Measurements from ENCODE around the gene KIF16B. TPM values are rescaled to one million over a fixed set of nuclear protein-coding genes. Genes with fewer than 3 reads are reported as not detected.

Gene KIF16B
- total RNA-seq, 1 experiment from 2014 or later, result 4.6 TPM

- Histone ChIP-seq H3K27me3 (replicated peaks; ENCODE audit: insufficient read depth, low read depth, low read length, poor library complexity) (peaks cover 25% of the 10 kb centered on the region), H3K4me3 (ENCODE audit: low read depth, low read length, poor library complexity, severe bottlenecking) (no peak overlapping the region), H3K4me1 (ENCODE audit: insufficient read depth, low read length, poor library complexity, severe bottlenecking) (no peaks in the 10 kb centered on the region), H3K27ac (ENCODE audit: low read depth, low read length, poor library complexity, severe bottlenecking) (no peak overlapping the region), H3K9me3 (ENCODE audit: low read depth, low read length, poor library complexity, severe bottlenecking) (no peaks in the 10 kb centered on the region), H3K36me3 (ENCODE audit: insufficient read depth, low read length, poor library complexity, severe bottlenecking) (no peaks in the 10 kb centered on the region)
- intact Hi-C loops (cut with micrococcal nuclease; ENCODE audit: unreplicated experiment), result no loop called here
- no TSS peak for BruUV-seq (replicated peaks)
- ChIA-PET POLR2A (ENCODE audit: low non-redundant PET) (no interaction called here), CTCF (no interaction called here)
- no peak for DNase-seq (ENCODE audit: low spot score)
- TF ChIP-seq EZH2 (IDR thresholded peaks at IDR 0.05; ENCODE audit: borderline replicate concordance, low read depth, low read length, poor library complexity, severe bottlenecking) (no peak), CTCF (conservative IDR thresholded peaks at IDR 0.05; ENCODE audit: low read depth, low read length) (no peak)
Observed at GRCh38 chr20:16589623-16590022, 16.4 kb upstream of the KIF16B start.

GRCh38 chr20:16588241-16588640 is 15.0 kb upstream of the KIF16B start:
- POLR2A ChIA-PET (ENCODE audit: low non-redundant PET), result no interaction called here
- CTCF ChIA-PET, result no interaction called here

GRCh38 chr20:16587066-16587465 is 13.8 kb upstream of the KIF16B start:
- Histone ChIP-seq H3K36me3 (ENCODE audit: insufficient read depth, low read length, poor library complexity, severe bottlenecking) (no peaks in the 10 kb centered on the region), H3K27ac (ENCODE audit: low read depth, low read length, poor library complexity, severe bottlenecking) (no peak overlapping the region), H3K9me3 (ENCODE audit: low read depth, low read length, poor library complexity, severe bottlenecking) (no peaks in the 10 kb centered on the region), H3K27me3 (replicated peaks; ENCODE audit: insufficient read depth, low read depth, low read length, poor library complexity) (peaks cover 12% of the 10 kb centered on the region), H3K4me3 (ENCODE audit: low read depth, low read length, poor library complexity, severe bottlenecking) (no peak overlapping the region), H3K4me1 (ENCODE audit: insufficient read depth, low read length, poor library complexity, severe bottlenecking) (no peaks in the 10 kb centered on the region)
- TF ChIP-seq CTCF (conservative IDR thresholded peaks at IDR 0.05; ENCODE audit: low read depth, low read length) (no peak), EZH2 (IDR thresholded peaks at IDR 0.05; ENCODE audit: borderline replicate concordance, low read depth, low read length, poor library complexity, severe bottlenecking) (no peak)
- no peak for DNase-seq (ENCODE audit: low spot score)
- no TSS peak for BruUV-seq (replicated peaks)
- ChIA-PET POLR2A (ENCODE audit: low non-redundant PET) (no interaction called here), CTCF (no interaction called here)
- intact Hi-C loops (cut with micrococcal nuclease; ENCODE audit: unreplicated experiment), result no loop called here

More at GRCh38 chr20:16588241-16588640, 15.0 kb upstream of the KIF16B start:
- H3K36me3 ChIP-seq (ENCODE audit: insufficient read depth, low read length, poor library complexity, severe bottlenecking), result no peaks in the 10 kb centered on the region
- no peaks in the 10 kb centered on the region for H3K9me3 ChIP-seq (ENCODE audit: low read depth, low read length, poor library complexity, severe bottlenecking)
- H3K4me1 ChIP-seq (ENCODE audit: insufficient read depth, low read length, poor library complexity, severe bottlenecking), result no peaks in the 10 kb centered on the region
- intact Hi-C loops (cut with micrococcal nuclease; ENCODE audit: unreplicated experiment), result no loop called here
- DNase-seq (ENCODE audit: low spot score), result no peak
- no TSS peak for BruUV-seq (replicated peaks)
- no peak overlapping the region for H3K27ac ChIP-seq (ENCODE audit: low read depth, low read length, poor library complexity, severe bottlenecking)
- peaks cover 17% of the 10 kb centered on the region for H3K27me3 ChIP-seq (replicated peaks; ENCODE audit: insufficient read depth, low read depth, low read length, poor library complexity)
- H3K4me3 ChIP-seq (ENCODE audit: low read depth, low read length, poor library complexity, severe bottlenecking), result no peak overlapping the region
- no peak for TF ChIP-seq EZH2 (IDR thresholded peaks at IDR 0.05; ENCODE audit: borderline replicate concordance, low read depth, low read length, poor library complexity, severe bottlenecking)
- no peak for TF ChIP-seq CTCF (conservative IDR thresholded peaks at IDR 0.05; ENCODE audit: low read depth, low read length)
